K562 (cell line): ENCODE results near the gene RYR3.

Experiments
- ELF1 ChIP-seq: fragments of 200-800 bp; sonication (Bioruptor generic); IDR thresholded peaks from 2 replicates; pipeline ENCODE4 v1.6.1; 2016; ENCODE audit warnings: missing genetic modification characterization, missing compliant biosample characterization
- ELK1 ChIP-seq: sonication (generic); formaldehyde crosslinking; IDR thresholded peaks from 2 replicates; pipeline ENCODE4 v1.8.1; 2022; ENCODE audit warnings: missing genetic modification reagents
- EZH2 ChIP-seq: IDR thresholded peaks from 2 replicates; pipeline ENCODE4 v1.6.1; 2012; ENCODE audit warnings: low read depth, mild to moderate bottlenecking, inconsistent platforms, low read length, borderline replicate concordance
- FOXM1 ChIP-seq, 2 experiments: fragments of 450-650 bp in 1 of 2; sonication (generic) in 1 of 2; formaldehyde crosslinking in 1 of 2; IDR thresholded peaks; 2 replicates each; pipeline versions ENCODE4 v1.6.1 to v1.9.0; 2017 to 2022; ENCODE audit warnings: low read depth in 2 of 2, mild to moderate bottlenecking in 2 of 2, missing genetic modification reagents in 1 of 2, moderate library complexity in 1 of 2
- GTF2B ChIP-seq: IDR thresholded peaks from 2 replicates; pipeline ENCODE4 v1.6.1; 2011; ENCODE audit not compliant: insufficient read length; ENCODE audit errors: extremely low read depth
- NR2C2 ChIP-seq, 2 experiments: fragments of 200-800 bp in 1 of 2; sonication (Bioruptor generic) in 1 of 2; sonication (generic) in 1 of 2; formaldehyde crosslinking in 1 of 2; IDR thresholded peaks; 2 replicates each; pipeline versions ENCODE4 v1.6.1 to v1.8.0; 2016 to 2022; ENCODE audit warnings: mild to moderate bottlenecking in 1 of 2, missing compliant biosample characterization in 1 of 2, missing genetic modification characterization in 1 of 2, missing genetic modification reagents in 1 of 2
- POLR2A ChIP-seq: fragments of 450-650 bp; conservative IDR thresholded peaks from 2 replicates; pipeline ENCODE4 v1.6.1; 2016
- TAF1 ChIP-seq: IDR thresholded peaks from 2 replicates; pipeline ENCODE4 v1.6.1; 2011; ENCODE audit warnings: mild to moderate bottlenecking, low read length, moderate library complexity; ENCODE audit not compliant: insufficient read depth, control insufficient read depth, severe bottlenecking; ENCODE audit errors: extremely low read depth
- USF2 ChIP-seq: sonication (generic); formaldehyde crosslinking; IDR thresholded peaks from 2 replicates; pipeline ENCODE4 v1.5.0; 2020; ENCODE audit warnings: missing genetic modification reagents
- ZBTB33 ChIP-seq: sonication (generic); formaldehyde crosslinking; IDR thresholded peaks from 2 replicates; pipeline ENCODE4 v1.8.1; 2023; ENCODE audit warnings: mild to moderate bottlenecking, missing genetic modification reagents
- ZFX ChIP-seq: sonication (generic); formaldehyde crosslinking; IDR thresholded peaks from 2 replicates; pipeline ENCODE4 v1.8.0; 2022; ENCODE audit warnings: mild to moderate bottlenecking, missing genetic modification reagents, moderate library complexity

- no peak for TF ChIP-seq POLR2A
- no peak for TF ChIP-seq TAF1
- no peak for TF ChIP-seq USF2 (CRISPR knock-in tag)
- TF ChIP-seq EZH2, result no peak
- no peak for TF ChIP-seq FOXM1 (IDR thresholded peaks at IDR 0.05; ENCODE audit: low read depth)
- TF ChIP-seq FOXM1 (CRISPR knock-in tag; IDR thresholded peaks at IDR 0.05; ENCODE audit: low read depth), result no peak
- no peak for TF ChIP-seq ELK1 (CRISPR knock-in tag)
- no peak for TF ChIP-seq ELF1 (tag)
- no peak for TF ChIP-seq GTF2B
- TF ChIP-seq ZBTB33 (CRISPR knock-in tag), result no peak
- no peak for TF ChIP-seq NR2C2 (CRISPR knock-in tag; IDR thresholded peaks at IDR 0.05)
- no peak for TF ChIP-seq NR2C2 (tag; IDR thresholded peaks at IDR 0.05)
- no peak for TF ChIP-seq ZFX (CRISPR knock-in tag)
Observed at GRCh38 chr15:33378866-33379480, 68.2 kb downstream of the RYR3 start.
